A673 (cell line): ENCODE measurements around the gene ADAMTS13. TPM values are rescaled to one million over a fixed set of nuclear protein-coding genes. Genes with fewer than 3 reads are reported as not detected.

Experiments used
- BruUV-seq: library from RNA; stranded (reverse); fragments of 400-500 nt; replicated peaks from 2 replicates; lab custom pipeline; 2021; lab: Mats Ljungman, UMichigan
- CTCF ChIA-PET: fragments of 300-600 bp; sonication (Branson Sonifier 250); formaldehyde crosslinking; loops from one replicate; lab custom pipeline; 2022; ENCODE audit warnings: antibody characterized with exemption; lab: Charles Lee
- POLR2A ChIA-PET: fragments of 300-600 bp; sonication (Branson Sonifier 250); formaldehyde crosslinking; loops from one replicate; lab custom pipeline; 2022; ENCODE audit warnings: antibody characterized with exemption; ENCODE audit not compliant: low non-redundant PET; lab: Charles Lee
- DNase-seq: peaks from one replicate; pipeline ENCODE4 v3.0.0-alpha.2; 2015; ENCODE audit warnings: low spot score
- H3K27ac ChIP-seq: fragments of 200-600 bp; sonication (generic); 2 replicates; pipeline ENCODE4 v1.5.1; 2016; ENCODE audit warnings: mixed run types, low read depth, mild to moderate bottlenecking, mixed read lengths, antibody characterized with exemption, low read length; ENCODE audit not compliant: poor library complexity, severe bottlenecking
- H3K27me3 ChIP-seq: fragments of 200-600 bp; sonication (generic); replicated peaks from 2 replicates; pipeline ENCODE4 v1.6.1; 2017; ENCODE audit warnings: mixed run types, low read depth, mild to moderate bottlenecking, mixed read lengths, antibody characterized with exemption, low read length; ENCODE audit not compliant: insufficient read depth, poor library complexity
- H3K36me3 ChIP-seq: fragments of 200-600 bp; sonication (generic); 2 replicates; pipeline ENCODE4 v1.6.1; 2016; ENCODE audit warnings: mixed run types, mild to moderate bottlenecking, mixed read lengths, antibody characterized with exemption, low read length; ENCODE audit not compliant: insufficient read depth, poor library complexity, severe bottlenecking
- H3K4me1 ChIP-seq: fragments of 200-600 bp; sonication (generic); 2 replicates; pipeline ENCODE4 v1.6.1; 2017; ENCODE audit warnings: mixed run types, mild to moderate bottlenecking, mixed read lengths, antibody characterized with exemption, low read length; ENCODE audit not compliant: insufficient read depth, poor library complexity, severe bottlenecking
- H3K4me3 ChIP-seq: fragments of 200-600 bp; sonication (generic); 2 replicates; pipeline ENCODE4 v1.5.1; 2016; ENCODE audit warnings: low read depth, mixed run types, mild to moderate bottlenecking, mixed read lengths, low read length; ENCODE audit not compliant: poor library complexity, severe bottlenecking
- H3K9me3 ChIP-seq: fragments of 200-600 bp; sonication (generic); 2 replicates; pipeline ENCODE4 v1.6.1; 2016; ENCODE audit warnings: mixed run types, low read depth, mild to moderate bottlenecking, mixed read lengths, antibody characterized with exemption, low read length; ENCODE audit not compliant: poor library complexity, severe bottlenecking
- EZH2 ChIP-seq: fragments of 200-600 bp; sonication (generic); IDR thresholded peaks from 2 replicates; pipeline ENCODE4 v1.6.1; 2017; ENCODE audit warnings: borderline replicate concordance, low read depth, mild to moderate bottlenecking, mixed read lengths, antibody characterized with exemption, low read length; ENCODE audit not compliant: poor library complexity, severe bottlenecking
- intact Hi-C: fragments of 100-400 bp; cut with micrococcal nuclease; formaldehyde crosslinking; loops from one replicate; pipeline ENCODE4 v1.10.0; 2022; ENCODE audit not compliant: unreplicated experiment
- total RNA-seq: library from RNA; stranded (reverse); gene quantifications from 2 replicates; pipeline ENCODE4 v1.2.3, GENCODE V29; 2021
- TF ChIP-seq, protein P1 (sequence below): fragments of 300-800, 200-600 bp; sonication (generic); conservative IDR thresholded peaks from 2 replicates; pipeline ENCODE4 v1.5.1; 2017; ENCODE audit warnings: low read depth, mild to moderate bottlenecking, antibody characterized with exemption, low read length, moderate library complexity, mixed read lengths

ADAMTS13 gene
- total RNA-seq, 1 experiment from 2014 or later: 1.3 TPM

DNA sequence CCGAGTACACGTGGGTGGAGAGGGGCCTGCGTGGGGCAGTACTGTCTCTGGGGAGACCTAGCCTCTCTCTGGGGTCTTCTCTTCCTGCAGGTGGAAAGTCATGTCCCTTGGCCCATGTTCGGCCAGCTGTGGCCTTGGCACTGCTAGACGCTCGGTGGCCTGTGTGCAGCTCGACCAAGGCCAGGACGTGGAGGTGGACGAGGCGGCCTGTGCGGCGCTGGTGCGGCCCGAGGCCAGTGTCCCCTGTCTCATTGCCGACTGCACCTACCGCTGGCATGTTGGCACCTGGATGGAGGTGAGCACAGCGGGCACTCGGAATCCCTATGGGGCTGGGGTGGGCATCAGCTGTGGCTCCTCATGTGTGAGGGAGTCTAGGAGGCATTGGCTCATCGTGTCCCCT, 32.2 kb downstream of the ADAMTS13 start:
- Histone ChIP-seq H3K27me3 (no peaks in the 10 kb centered on the region), H3K27ac (no peak overlapping the region), H3K36me3 (no peaks in the 10 kb centered on the region), H3K4me1 (peaks cover 5% of the 10 kb centered on the region), H3K9me3 (no peaks in the 10 kb centered on the region), H3K4me3 (no peak overlapping the region)
- TF ChIP-seq, protein P1, sequence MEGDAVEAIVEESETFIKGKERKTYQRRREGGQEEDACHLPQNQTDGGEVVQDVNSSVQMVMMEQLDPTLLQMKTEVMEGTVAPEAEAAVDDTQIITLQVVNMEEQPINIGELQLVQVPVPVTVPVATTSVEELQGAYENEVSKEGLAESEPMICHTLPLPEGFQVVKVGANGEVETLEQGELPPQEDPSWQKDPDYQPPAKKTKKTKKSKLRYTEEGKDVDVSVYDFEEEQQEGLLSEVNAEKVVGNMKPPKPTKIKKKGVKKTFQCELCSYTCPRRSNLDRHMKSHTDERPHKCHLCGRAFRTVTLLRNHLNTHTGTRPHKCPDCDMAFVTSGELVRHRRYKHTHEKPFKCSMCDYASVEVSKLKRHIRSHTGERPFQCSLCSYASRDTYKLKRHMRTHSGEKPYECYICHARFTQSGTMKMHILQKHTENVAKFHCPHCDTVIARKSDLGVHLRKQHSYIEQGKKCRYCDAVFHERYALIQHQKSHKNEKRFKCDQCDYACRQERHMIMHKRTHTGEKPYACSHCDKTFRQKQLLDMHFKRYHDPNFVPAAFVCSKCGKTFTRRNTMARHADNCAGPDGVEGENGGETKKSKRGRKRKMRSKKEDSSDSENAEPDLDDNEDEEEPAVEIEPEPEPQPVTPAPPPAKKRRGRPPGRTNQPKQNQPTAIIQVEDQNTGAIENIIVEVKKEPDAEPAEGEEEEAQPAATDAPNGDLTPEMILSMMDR: no peak
- TF ChIP-seq EZH2: no peak
- ChIA-PET POLR2A (no interaction called here), CTCF (no interaction called here)
- DNase-seq: no peak
- no TSS peak for BruUV-seq
- intact Hi-C loops: no loop called here

DNA sequence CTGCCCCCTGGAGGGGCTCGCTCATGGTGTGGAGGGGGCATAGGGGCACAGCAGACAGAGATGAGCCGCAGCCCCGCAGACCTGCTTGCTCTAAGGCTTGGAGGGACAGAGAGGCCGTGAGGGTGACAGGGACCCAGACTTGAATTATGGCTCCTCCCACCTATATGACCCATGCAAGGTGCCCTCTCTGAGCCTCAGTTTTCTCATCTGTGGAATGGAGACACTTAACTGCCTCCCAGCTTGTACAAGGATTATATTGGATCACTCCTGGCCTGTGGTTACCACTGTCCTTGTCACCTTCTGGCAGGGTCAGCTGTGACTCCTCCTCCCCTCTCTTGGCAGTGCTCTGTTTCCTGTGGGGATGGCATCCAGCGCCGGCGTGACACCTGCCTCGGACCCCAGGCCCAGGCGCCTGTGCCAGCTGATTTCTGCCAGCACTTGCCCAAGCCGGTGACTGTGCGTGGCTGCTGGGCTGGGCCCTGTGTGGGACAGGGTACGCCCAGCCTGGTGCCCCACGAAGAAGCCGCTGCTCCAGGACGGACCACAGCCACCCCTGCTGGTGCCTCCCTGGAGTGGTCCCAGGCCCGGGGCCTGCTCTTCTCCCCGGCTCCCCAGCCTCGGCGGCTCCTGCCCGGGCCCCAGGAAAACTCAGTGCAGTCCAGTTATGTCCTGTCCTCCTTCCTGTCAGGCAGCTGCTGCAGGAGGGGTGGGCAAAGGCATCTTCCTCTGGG, 32.9 kb downstream of the ADAMTS13 start:
- CTCF ChIA-PET: no interaction called here
- no peaks in the 10 kb centered on the region for H3K27me3 ChIP-seq
- intact Hi-C loops: no loop called here
- no TSS peak for BruUV-seq
- TF ChIP-seq, protein P1: no peak
- no peak for TF ChIP-seq EZH2
- no peaks in the 10 kb centered on the region for H3K36me3 ChIP-seq
- no peak overlapping the region for H3K4me3 ChIP-seq
- H3K9me3 ChIP-seq: no peaks in the 10 kb centered on the region
- DNase-seq: no peak
- POLR2A ChIA-PET: no interaction called here
- H3K27ac ChIP-seq: no peak overlapping the region
- peaks cover 5% of the 10 kb centered on the region for H3K4me1 ChIP-seq

DNA sequence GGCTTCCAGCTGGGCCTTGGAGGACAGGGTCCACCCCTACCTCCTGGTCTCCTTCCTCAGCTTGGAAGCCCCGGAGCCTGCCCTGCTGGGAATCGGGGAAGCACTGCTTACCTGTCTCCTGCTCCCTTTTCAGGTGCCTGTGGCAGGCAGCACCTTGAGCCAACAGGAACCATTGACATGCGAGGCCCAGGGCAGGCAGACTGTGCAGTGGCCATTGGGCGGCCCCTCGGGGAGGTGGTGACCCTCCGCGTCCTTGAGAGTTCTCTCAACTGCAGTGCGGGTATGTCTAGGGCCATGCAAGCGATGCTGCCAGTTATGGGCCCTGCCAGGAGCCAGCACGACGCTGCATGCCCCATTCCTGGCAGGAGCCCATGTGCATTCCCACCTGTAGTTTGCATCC, 33.8 kb downstream of the ADAMTS13 start:
- Histone ChIP-seq H3K27ac (no peak overlapping the region), H3K36me3 (no peaks in the 10 kb centered on the region), H3K27me3 (no peaks in the 10 kb centered on the region), H3K4me1 (peaks cover 5% of the 10 kb centered on the region), H3K9me3 (no peaks in the 10 kb centered on the region), H3K4me3 (no peak overlapping the region)
- no peak for DNase-seq
- no TSS peak for BruUV-seq
- ChIA-PET POLR2A (no interaction called here), CTCF (no interaction called here)
- intact Hi-C loops: no loop called here
- TF ChIP-seq, protein P1: no peak
- TF ChIP-seq EZH2: no peak
